GM21515 (cell line): ENCODE measurements around the gene COX4I2.

Experiments
- ATAC-seq: cut with Tn5 transposase; IDR thresholded peaks from one replicate; pipeline ENCODE4 v1.9.1; 2021; ENCODE audit not compliant: unreplicated experiment

Gene COX4I2

GRCh38 chr20:31693987-31694661 lies 56.4 kb downstream of the COX4I2 start:
- no peak for ATAC-seq
